Stomach smooth muscle (tissue), 2 donors: ENCODE data around the gene ISCA1.

Experiments used
- H3K27ac ChIP-seq: one replicate; pipeline ENCODE4 v1.7.0; 2013; ENCODE audit warnings: mild to moderate bottlenecking, low read length, inconsistent platforms
- H3K27me3 ChIP-seq, 2 donors: one replicate each; pipeline ENCODE4 v1.7.0; 2013; ENCODE audit warnings: low read length in 2 of 2; ENCODE audit not compliant: insufficient read depth in 2 of 2, control insufficient read depth in 1 of 2
- H3K36me3 ChIP-seq, 2 donors: one replicate each; pipeline ENCODE4 v1.7.0; 2013; ENCODE audit warnings: low read length in 2 of 2; ENCODE audit not compliant: control insufficient read depth in 2 of 2, insufficient read depth in 2 of 2
- H3K4me1 ChIP-seq: one replicate; pipeline ENCODE4 v1.7.0; 2013; ENCODE audit warnings: low read length; ENCODE audit not compliant: control insufficient read depth, insufficient read depth
- H3K4me3 ChIP-seq, 2 donors: one replicate each; pipeline ENCODE4 v1.7.0; 2013; ENCODE audit warnings: low read length in 2 of 2
- H3K9ac ChIP-seq, 2 donors: one replicate each; pipeline ENCODE4 v1.7.0; 2013; ENCODE audit warnings: low read length in 2 of 2, mild to moderate bottlenecking in 1 of 2
- H3K9me3 ChIP-seq, 2 donors: one replicate each; pipeline ENCODE4 v1.7.0; 2013; ENCODE audit warnings: low read length in 2 of 2; ENCODE audit not compliant: control insufficient read depth in 2 of 2
- donor health status: healthy.
- donor health status: Pancreatic carcinoma.

ISCA1 gene

GRCh38 chr9:86282077-86282978 lies at the start of gene ISCA1:
TSS of gene ISCA1 (minus strand) at chr9:86282538. CDS start at chr9:86282458, 80 bp downstream.
- Histone ChIP-seq H3K4me1 (peaks cover 16% of the 10 kb centered on the region), H3K9ac (peak within 1 kb of the TSS; percentile 83 to 84)

GRCh38 chr9:86330186-86330585 lies 47.8 kb upstream of the ISCA1 start:
- Histone ChIP-seq H3K4me3 (no peak overlapping the region), H3K27ac (no peak overlapping the region), H3K9me3 (no peaks in the 10 kb centered on the region), H3K27me3 (no peaks in the 10 kb centered on the region), H3K4me1 (no peaks in the 10 kb centered on the region), H3K36me3 (peaks cover 21% of the 10 kb centered on the region in 2 donors), H3K9ac (no peak overlapping the region)

More at GRCh38 chr9:86282077-86282978, at the start of gene ISCA1:
- Histone ChIP-seq H3K9me3 (no peaks in the 10 kb centered on the region), H3K27ac (peak within 1 kb of the TSS; percentile 88), H3K27me3 (no peaks in the 10 kb centered on the region), H3K36me3 (peaks cover 0 to 4% of the 10 kb centered on the region in 2 donors), H3K4me3 (peak within 1 kb of the TSS; percentile 94 to 96)

- no peak overlapping the region for H3K27ac ChIP-seq
- H3K27me3 ChIP-seq, result no peaks in the 10 kb centered on the region
- H3K4me1 ChIP-seq, result no peaks in the 10 kb centered on the region
- H3K4me3 ChIP-seq, result no peak overlapping the region
- H3K9ac ChIP-seq, result no peak overlapping the region
- H3K36me3 ChIP-seq, result peaks cover 24% of the 10 kb centered on the region in 2 donors
- no peaks in the 10 kb centered on the region for H3K9me3 ChIP-seq
Observed at GRCh38 chr9:86329649-86330048, 47.3 kb upstream of the ISCA1 start.

GRCh38 chr9:86328156-86328555 lies 45.8 kb upstream of the ISCA1 start:
- H3K9me3 ChIP-seq, result no peaks in the 10 kb centered on the region
- H3K4me1 ChIP-seq, result no peaks in the 10 kb centered on the region
- H3K27me3 ChIP-seq, result no peaks in the 10 kb centered on the region
- no peak overlapping the region for H3K4me3 ChIP-seq
- peaks cover 30 to 36% of the 10 kb centered on the region in 2 donors for H3K36me3 ChIP-seq
- H3K9ac ChIP-seq, result peak overlapping the region in 1 of 2 donors; percentile 38
- no peak overlapping the region for H3K27ac ChIP-seq

GRCh38 chr9:86326536-86326935 lies 44.2 kb upstream of the ISCA1 start:
- H3K36me3 ChIP-seq, result peaks cover 39 to 42% of the 10 kb centered on the region in 2 donors
- no peak overlapping the region for H3K4me3 ChIP-seq
- no peaks in the 10 kb centered on the region for H3K4me1 ChIP-seq
- H3K27ac ChIP-seq, result no peak overlapping the region
- no peaks in the 10 kb centered on the region for H3K27me3 ChIP-seq
- no peaks in the 10 kb centered on the region for H3K9me3 ChIP-seq
- H3K9ac ChIP-seq, result no peak overlapping the region

GRCh38 chr9:86324901-86325300 lies 42.6 kb upstream of the ISCA1 start:
- H3K27me3 ChIP-seq, result no peaks in the 10 kb centered on the region
- H3K36me3 ChIP-seq, result peaks cover 42% of the 10 kb centered on the region in 2 donors

GRCh38 chr9:86324308-86324707 lies 42.0 kb upstream of the ISCA1 start:
- Histone ChIP-seq H3K4me3 (no peak overlapping the region), H3K27me3 (no peaks in the 10 kb centered on the region), H3K9me3 (no peaks in the 10 kb centered on the region), H3K36me3 (peaks cover 42% of the 10 kb centered on the region in 2 donors), H3K4me1 (no peaks in the 10 kb centered on the region), H3K27ac (no peak overlapping the region), H3K9ac (no peak overlapping the region)

More at GRCh38 chr9:86324901-86325300, 42.6 kb upstream of the ISCA1 start:
- no peak overlapping the region for H3K27ac ChIP-seq
- H3K9me3 ChIP-seq, result no peaks in the 10 kb centered on the region
- no peak overlapping the region for H3K4me3 ChIP-seq
- H3K9ac ChIP-seq, result no peak overlapping the region
- H3K4me1 ChIP-seq, result no peaks in the 10 kb centered on the region

- H3K27me3 ChIP-seq, result no peaks in the 10 kb centered on the region
- no peaks in the 10 kb centered on the region for H3K9me3 ChIP-seq
- H3K9ac ChIP-seq, result no peak overlapping the region
- no peak overlapping the region for H3K27ac ChIP-seq
- H3K36me3 ChIP-seq, result peaks cover 49% of the 10 kb centered on the region in 2 donors
- no peaks in the 10 kb centered on the region for H3K4me1 ChIP-seq
- no peak overlapping the region for H3K4me3 ChIP-seq
Observed at GRCh38 chr9:86322973-86323644, 40.8 kb upstream of the ISCA1 start.

GRCh38 chr9:86321373-86321772 lies 39.0 kb upstream of the ISCA1 start:
- Histone ChIP-seq H3K27ac (no peak overlapping the region), H3K9me3 (no peaks in the 10 kb centered on the region), H3K36me3 (peaks cover 40 to 42% of the 10 kb centered on the region in 2 donors), H3K4me1 (no peaks in the 10 kb centered on the region), H3K27me3 (no peaks in the 10 kb centered on the region), H3K4me3 (no peak overlapping the region), H3K9ac (no peak overlapping the region)

- H3K27me3 ChIP-seq, result no peaks in the 10 kb centered on the region
- H3K36me3 ChIP-seq, result peaks cover 32 to 34% of the 10 kb centered on the region in 2 donors
- no peak overlapping the region for H3K4me3 ChIP-seq
- no peaks in the 10 kb centered on the region for H3K4me1 ChIP-seq
- H3K9me3 ChIP-seq, result no peaks in the 10 kb centered on the region
- no peak overlapping the region for H3K27ac ChIP-seq
- H3K9ac ChIP-seq, result no peak overlapping the region
Observed at GRCh38 chr9:86318187-86318586, 35.8 kb upstream of the ISCA1 start.
